ENCODE results near the gene GID8. TPM values are rescaled to one million over a fixed set of nuclear protein-coding genes. Genes with fewer than 3 reads are reported as not detected.

GID8 gene
- total RNA-seq, 1 experiment from 2014 or later: 40.2 TPM

DNA sequence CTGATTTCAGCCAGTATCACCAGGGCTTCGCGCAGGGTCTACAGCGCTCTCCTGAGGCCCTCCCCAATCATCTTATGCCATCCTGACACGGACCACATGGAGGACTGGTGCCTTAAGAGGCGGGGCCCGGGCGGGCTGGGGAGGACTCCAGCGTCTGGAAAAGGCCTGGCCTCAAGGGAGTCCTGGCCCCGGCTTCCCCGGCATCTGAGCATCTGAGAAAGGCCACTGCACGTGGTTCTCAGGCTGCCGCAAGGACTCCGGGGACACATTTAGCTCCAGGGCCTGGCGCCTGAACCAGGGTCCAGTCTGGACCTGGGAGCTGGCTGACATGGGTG lies 47.5 kb downstream of the GID8 start:
- Histone ChIP-seq H3K27ac (ENCODE audit: low read depth, low read length, poor library complexity, severe bottlenecking) (no peak overlapping the region), H3K9me3 (ENCODE audit: low read depth, low read length, poor library complexity, severe bottlenecking) (no peaks in the 10 kb centered on the region), H3K36me3 (ENCODE audit: insufficient read depth, low read length, poor library complexity, severe bottlenecking) (no peaks in the 10 kb centered on the region), H3K4me3 (ENCODE audit: low read depth, low read length, poor library complexity, severe bottlenecking) (no peak overlapping the region), H3K27me3 (replicated peaks; ENCODE audit: insufficient read depth, low read depth, low read length, poor library complexity) (peaks cover 10% of the 10 kb centered on the region), H3K4me1 (ENCODE audit: insufficient read depth, low read length, poor library complexity, severe bottlenecking) (peaks cover 12% of the 10 kb centered on the region)
- ChIA-PET CTCF (no interaction called here), POLR2A (ENCODE audit: low non-redundant PET) (no interaction called here)
- TF ChIP-seq EZH2 (IDR thresholded peaks at IDR 0.05; ENCODE audit: borderline replicate concordance, low read depth, low read length, poor library complexity, severe bottlenecking): no peak
- no peak for TF ChIP-seq CTCF (conservative IDR thresholded peaks at IDR 0.05; ENCODE audit: low read depth, low read length)
- intact Hi-C loops (cut with micrococcal nuclease; ENCODE audit: unreplicated experiment): no loop called here
- BruUV-seq (replicated peaks): no TSS peak
- no peak for DNase-seq (ENCODE audit: low spot score)

GRCh38 chr20:62986257-62986800 lies 48.4 kb downstream of the GID8 start:
- intact Hi-C loops (cut with micrococcal nuclease; ENCODE audit: unreplicated experiment): no loop called here
- Histone ChIP-seq H3K4me3 (ENCODE audit: low read depth, low read length, poor library complexity, severe bottlenecking) (no peak overlapping the region), H3K27ac (ENCODE audit: low read depth, low read length, poor library complexity, severe bottlenecking) (no peak overlapping the region), H3K27me3 (replicated peaks; ENCODE audit: insufficient read depth, low read depth, low read length, poor library complexity) (peaks cover 11% of the 10 kb centered on the region), H3K4me1 (ENCODE audit: insufficient read depth, low read length, poor library complexity, severe bottlenecking) (peaks cover 6% of the 10 kb centered on the region), H3K36me3 (ENCODE audit: insufficient read depth, low read length, poor library complexity, severe bottlenecking) (no peaks in the 10 kb centered on the region), H3K9me3 (ENCODE audit: low read depth, low read length, poor library complexity, severe bottlenecking) (no peaks in the 10 kb centered on the region)
- ChIA-PET POLR2A (ENCODE audit: low non-redundant PET) (no interaction called here), CTCF (no interaction called here)
- no TSS peak for BruUV-seq (replicated peaks)
- no peak for DNase-seq (ENCODE audit: low spot score)
- TF ChIP-seq EZH2 (IDR thresholded peaks at IDR 0.05; ENCODE audit: borderline replicate concordance, low read depth, low read length, poor library complexity, severe bottlenecking) (no peak), CTCF (conservative IDR thresholded peaks at IDR 0.05; ENCODE audit: low read depth, low read length) (no peak)

- intact Hi-C loops (cut with micrococcal nuclease; ENCODE audit: unreplicated experiment): no loop called here
- POLR2A ChIA-PET (ENCODE audit: low non-redundant PET): no interaction called here
- no peak overlapping the region for H3K4me3 ChIP-seq (ENCODE audit: low read depth, low read length, poor library complexity, severe bottlenecking)
- H3K27me3 ChIP-seq (replicated peaks; ENCODE audit: insufficient read depth, low read depth, low read length, poor library complexity): peaks cover 16% of the 10 kb centered on the region
- H3K9me3 ChIP-seq (ENCODE audit: low read depth, low read length, poor library complexity, severe bottlenecking): no peaks in the 10 kb centered on the region
- no peak for DNase-seq (ENCODE audit: low spot score)
- H3K36me3 ChIP-seq (ENCODE audit: insufficient read depth, low read length, poor library complexity, severe bottlenecking): no peaks in the 10 kb centered on the region
- BruUV-seq (replicated peaks): no TSS peak
- no peak overlapping the region for H3K27ac ChIP-seq (ENCODE audit: low read depth, low read length, poor library complexity, severe bottlenecking)
- CTCF ChIA-PET: no interaction called here
- H3K4me1 ChIP-seq (ENCODE audit: insufficient read depth, low read length, poor library complexity, severe bottlenecking): peaks cover 6% of the 10 kb centered on the region
- no peak for TF ChIP-seq CTCF (conservative IDR thresholded peaks at IDR 0.05; ENCODE audit: low read depth, low read length)
Measured at GRCh38 chr20:62987114-62987513, 49.2 kb downstream of the GID8 start.

Measured in A673 (cell line).